Measurements from ENCODE around the gene SEL1L. TPM values are rescaled to one million over a fixed set of nuclear protein-coding genes. Genes with fewer than 3 reads are reported as not detected.
"Not testable (repeated sequence)": the region's sequence is repeated elsewhere in the genome, so short reads cannot be mapped to it uniquely, and the experiment has no call there.

Gene SEL1L
- total and polyA plus RNA-seq, 9 donors: 15.6 to 68.2 (median 44.4) TPM

DNA sequence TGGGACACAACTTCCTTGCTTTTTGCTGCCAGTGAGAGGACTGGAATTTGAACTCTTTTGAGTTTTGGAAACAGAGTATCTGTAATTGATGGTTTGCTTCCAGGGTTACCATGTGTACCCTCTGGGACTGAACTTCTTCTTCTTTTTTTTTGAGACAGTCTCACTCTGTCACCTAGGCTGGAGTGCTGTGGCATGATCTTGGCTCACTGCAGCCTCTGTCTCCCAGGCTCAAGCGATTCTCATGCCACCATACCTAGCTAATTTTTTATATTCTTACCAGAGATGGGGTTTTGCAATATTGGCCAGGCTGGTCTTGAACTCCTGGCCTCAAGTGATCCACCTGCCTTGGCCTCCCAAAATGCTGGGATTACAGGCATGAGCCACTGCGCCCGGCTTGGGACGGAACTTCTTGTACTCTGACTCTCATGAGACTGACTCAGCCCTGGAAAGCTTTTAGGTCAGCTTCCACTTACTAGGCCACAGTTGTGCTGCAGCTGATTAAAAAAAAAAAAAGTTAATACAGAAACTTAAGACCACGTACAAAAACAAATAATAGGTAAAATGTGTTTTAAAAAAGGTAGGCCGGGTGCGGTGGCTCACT lies 15.8 kb downstream of the SEL1L start:
- TF ChIP-seq POLR2A (IDR thresholded peaks at IDR 0.05) (no peak), EP300 (IDR thresholded peaks at IDR 0.05) (no peak)
- TF ChIP-seq, protein P1, sequence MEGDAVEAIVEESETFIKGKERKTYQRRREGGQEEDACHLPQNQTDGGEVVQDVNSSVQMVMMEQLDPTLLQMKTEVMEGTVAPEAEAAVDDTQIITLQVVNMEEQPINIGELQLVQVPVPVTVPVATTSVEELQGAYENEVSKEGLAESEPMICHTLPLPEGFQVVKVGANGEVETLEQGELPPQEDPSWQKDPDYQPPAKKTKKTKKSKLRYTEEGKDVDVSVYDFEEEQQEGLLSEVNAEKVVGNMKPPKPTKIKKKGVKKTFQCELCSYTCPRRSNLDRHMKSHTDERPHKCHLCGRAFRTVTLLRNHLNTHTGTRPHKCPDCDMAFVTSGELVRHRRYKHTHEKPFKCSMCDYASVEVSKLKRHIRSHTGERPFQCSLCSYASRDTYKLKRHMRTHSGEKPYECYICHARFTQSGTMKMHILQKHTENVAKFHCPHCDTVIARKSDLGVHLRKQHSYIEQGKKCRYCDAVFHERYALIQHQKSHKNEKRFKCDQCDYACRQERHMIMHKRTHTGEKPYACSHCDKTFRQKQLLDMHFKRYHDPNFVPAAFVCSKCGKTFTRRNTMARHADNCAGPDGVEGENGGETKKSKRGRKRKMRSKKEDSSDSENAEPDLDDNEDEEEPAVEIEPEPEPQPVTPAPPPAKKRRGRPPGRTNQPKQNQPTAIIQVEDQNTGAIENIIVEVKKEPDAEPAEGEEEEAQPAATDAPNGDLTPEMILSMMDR (IDR thresholded peaks at IDR 0.05): no peak
- Histone ChIP-seq H3K9me3 (no peaks in the 10 kb centered on the region), H3K27me3 (no peaks in the 10 kb centered on the region), H3K36me3 (no peaks in the 10 kb centered on the region), H3K4me1 (ENCODE audit: insufficient read depth) (peaks cover 23% of the 10 kb centered on the region), H3K27ac (peak overlapping the region; percentile 34 to 38), H3K4me3 (no peak overlapping the region)
- intact Hi-C loops (cut with DNase I): no loop called here
- DNase-seq: peak in 4 of 5 donors; percentile 36 to 64 (median 62)
- WGBS, 3 donors: 24 to 30% (median 25%) methylated on average over 7 of the region's 7 CpGs

DNA sequence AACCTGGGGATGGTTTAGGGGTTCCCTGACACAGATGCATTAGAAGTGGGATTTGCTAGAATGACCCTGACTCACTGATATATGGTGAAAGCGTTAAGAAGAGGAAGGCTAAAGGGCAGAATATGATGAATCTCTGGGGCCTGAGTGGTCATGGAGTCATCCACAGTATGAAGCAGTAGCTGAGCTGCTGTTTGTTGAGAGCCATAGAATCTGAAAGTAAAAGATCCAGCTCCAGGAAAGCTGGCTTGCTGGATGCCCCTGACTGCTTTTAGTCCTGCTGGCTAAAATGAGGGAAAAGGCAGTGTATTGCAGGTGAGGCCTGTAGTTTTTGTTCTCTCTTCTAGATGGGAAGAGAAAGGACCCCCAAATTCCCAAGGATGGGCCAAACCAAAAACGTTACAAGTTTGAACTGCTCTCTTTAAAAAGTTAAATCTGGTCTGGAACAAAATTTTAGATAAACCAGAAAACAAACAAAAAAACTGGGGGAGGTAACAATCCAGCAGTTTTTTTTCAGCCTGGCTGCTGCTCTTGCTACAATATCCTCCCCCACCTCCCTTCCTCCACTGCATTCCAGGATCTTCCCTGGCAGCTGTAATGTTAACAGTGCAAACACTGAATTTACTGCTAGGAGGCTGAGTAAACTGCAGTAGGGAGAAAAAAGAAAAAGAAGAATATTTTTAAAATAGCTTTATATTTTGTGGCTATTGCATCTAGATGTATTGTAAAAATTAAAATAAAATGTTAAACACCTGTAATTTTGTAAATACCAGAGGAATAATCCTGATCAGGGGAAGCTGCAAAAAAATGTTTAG lies 16.5 kb downstream of the SEL1L start:
- H3K27ac ChIP-seq: peak overlapping the region; percentile 16 to 43
- TF ChIP-seq POLR2A (IDR thresholded peaks at IDR 0.05) (no peak), EP300 (IDR thresholded peaks at IDR 0.05) (no peak)
- TF ChIP-seq, protein P1 (IDR thresholded peaks at IDR 0.05): no peak
- H3K9me3 ChIP-seq: no peaks in the 10 kb centered on the region
- 6 to 10% (median 6%) methylated on average over 2 of the region's 2 CpGs for WGBS, 3 donors
- H3K27me3 ChIP-seq: no peaks in the 10 kb centered on the region
- no peak overlapping the region for H3K4me3 ChIP-seq
- intact Hi-C loops (cut with DNase I): no loop called here
- peaks cover 25% of the 10 kb centered on the region for H3K4me1 ChIP-seq (ENCODE audit: insufficient read depth)
- peak; percentile 31 to 63 (median 48) for DNase-seq
- H3K36me3 ChIP-seq: no peaks in the 10 kb centered on the region

DNA sequence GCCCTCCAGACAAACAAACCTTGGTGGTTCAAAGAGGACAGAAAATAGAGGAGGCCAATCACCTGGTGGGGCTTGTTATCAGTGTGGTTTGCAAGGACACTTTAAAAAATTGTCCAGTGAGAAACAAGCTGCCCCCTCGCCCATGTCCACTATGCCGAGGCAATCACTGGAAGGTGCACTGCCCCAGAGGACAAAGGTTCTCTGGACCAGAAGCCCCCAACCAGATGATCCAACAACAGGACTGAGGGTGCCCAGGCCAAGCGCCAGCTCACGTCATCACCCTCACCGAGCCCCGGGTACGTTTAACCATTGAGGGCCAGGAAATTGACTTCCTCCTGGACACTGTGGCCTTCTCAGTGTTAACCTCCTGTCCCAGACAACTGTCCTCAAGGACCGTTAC lies 17.7 kb downstream of the SEL1L start:
- H3K27ac ChIP-seq; H3K36me3 ChIP-seq; H3K4me3 ChIP-seq; H3K27me3 ChIP-seq; H3K9me3 ChIP-seq; DNase-seq; intact Hi-C loops (cut with DNase I): not testable (repeated sequence)
- peaks cover 29% of the 10 kb centered on the region for H3K4me1 ChIP-seq (ENCODE audit: insufficient read depth)
- 74 to 84% (median 75%) methylated on average over 8 of the region's 8 CpGs for WGBS, 3 donors

DNA sequence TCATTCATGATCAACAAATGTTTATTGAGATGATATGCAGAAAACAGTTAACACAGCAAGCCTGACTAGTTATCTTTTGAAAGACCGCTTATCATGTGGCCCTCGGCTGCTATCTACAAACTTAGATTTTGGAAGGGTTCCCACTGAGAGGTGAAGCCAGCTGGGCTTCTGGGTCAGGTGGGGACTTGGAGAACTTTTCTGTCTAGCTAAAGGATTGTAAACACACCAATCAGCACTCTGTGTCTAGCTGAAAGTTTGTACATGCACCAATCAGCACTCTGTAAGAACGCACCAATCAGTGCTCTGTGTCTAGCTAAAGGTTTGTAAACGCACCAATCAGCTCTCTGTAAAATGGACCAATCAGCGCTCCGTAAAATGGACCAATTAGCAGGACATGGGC lies 20.8 kb downstream of the SEL1L start:
- H3K27me3 ChIP-seq; DNase-seq; H3K9me3 ChIP-seq; intact Hi-C loops (cut with DNase I); H3K36me3 ChIP-seq; H3K27ac ChIP-seq; H3K4me3 ChIP-seq: not testable (repeated sequence)
- WGBS, 3 donors: 78 to 90% (median 87%) methylated on average over 6 of the region's 6 CpGs
- peaks cover 18% of the 10 kb centered on the region for H3K4me1 ChIP-seq (ENCODE audit: insufficient read depth)

DNA sequence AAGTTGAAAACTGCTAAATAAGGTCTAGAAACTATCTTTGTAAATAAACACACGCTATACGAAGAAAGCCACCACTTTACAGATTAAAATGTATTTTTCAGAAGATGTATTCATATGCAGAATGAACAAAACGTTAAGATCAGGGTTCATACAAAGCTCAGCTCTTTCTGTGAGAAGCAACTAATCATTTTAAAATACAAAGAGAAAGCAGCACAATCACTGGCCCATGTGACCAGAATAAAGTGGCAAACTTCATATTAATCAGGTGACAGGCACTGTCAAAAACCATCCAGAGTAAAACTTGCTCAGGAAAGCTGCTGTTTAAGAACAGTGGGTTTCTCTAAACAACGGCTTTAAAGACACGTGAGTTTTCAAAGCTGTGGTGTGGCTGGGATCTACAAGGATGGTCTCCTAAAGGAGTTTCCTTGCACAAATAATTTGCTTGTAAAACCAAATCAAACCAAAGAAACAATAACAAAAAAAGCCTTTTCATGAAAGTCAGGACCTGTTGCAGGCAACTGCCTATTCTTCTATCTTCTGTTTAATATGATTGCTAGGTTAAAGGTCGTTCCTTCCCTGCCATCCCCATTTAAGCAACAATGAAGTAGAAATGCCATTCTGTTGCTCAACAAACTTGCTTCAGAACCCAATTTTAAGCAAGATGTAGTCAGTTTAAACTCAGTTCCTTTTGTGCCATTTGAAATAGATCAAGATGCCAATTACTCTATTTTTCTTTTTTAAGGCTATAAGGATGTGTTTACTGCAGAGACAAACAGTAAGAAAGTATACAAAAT lies 22.3 kb downstream of the SEL1L start:
- intact Hi-C loops (cut with DNase I): no loop called here
- DNase-seq: no peak
- Histone ChIP-seq H3K27ac (no peak overlapping the region), H3K9me3 (no peaks in the 10 kb centered on the region), H3K4me3 (no peak overlapping the region), H3K36me3 (no peaks in the 10 kb centered on the region), H3K4me1 (ENCODE audit: insufficient read depth) (peaks cover 10% of the 10 kb centered on the region), H3K27me3 (no peaks in the 10 kb centered on the region)
- 42 to 49% (median 46%) methylated on average over 6 of the region's 6 CpGs for WGBS, 3 donors
- TF ChIP-seq EP300 (IDR thresholded peaks at IDR 0.05) (no peak), POLR2A (IDR thresholded peaks at IDR 0.05) (no peak)
- TF ChIP-seq, protein P1 (IDR thresholded peaks at IDR 0.05): no peak

All from ovary (tissue), 9 donors.